ENCODE data around the gene FUT2.

The FUT2 gene

GRCh38 chr19:48731452-48731851 is 35.7 kb downstream of the FUT2 start:
- no peak for DNase-seq

GRCh38 chr19:48734625-48735024 is 38.9 kb downstream of the FUT2 start:
- DNase-seq = no peak

- DNase-seq = no peak
Observed at GRCh38 chr19:48735031-48735615, 39.4 kb downstream of the FUT2 start.

GRCh38 chr19:48737360-48737998 is 41.7 kb downstream of the FUT2 start:
- DNase-seq = no peak

- peak; percentile 87 for DNase-seq
Observed at GRCh38 chr19:48738557-48739403, 43.0 kb downstream of the FUT2 start.

- DNase-seq = no peak
Observed at GRCh38 chr19:48739404-48740163, 43.8 kb downstream of the FUT2 start.

- DNase-seq = no peak
Observed at GRCh38 chr19:48740164-48740972, 44.6 kb downstream of the FUT2 start, which contains the start of gene RASIP1. Gene RASIP1 (minus strand): TSS chr19:48740610. CDS start chr19:48740282, 328 bp downstream.

GRCh38 chr19:48741129-48741999 is 45.6 kb downstream of the FUT2 start:
- no peak for DNase-seq

GRCh38 chr19:48742096-48742495 is 46.3 kb downstream of the FUT2 start:
- DNase-seq = no peak

GRCh38 chr19:48745208-48745995 is 49.6 kb downstream of the FUT2 start:
- no peak for DNase-seq

GRCh38 chr19:48746110-48746509 is 50.3 kb downstream of the FUT2 start:
- no peak for DNase-seq

GRCh38 chr19:48746738-48747575 is 51.2 kb downstream of the FUT2 start, which contains the start of gene IZUMO1:
Gene IZUMO1 (minus strand): TSS chr19:48746909. CDS start chr19:48745859, 1,050 bp downstream.
- DNase-seq = no peak

- no peak for DNase-seq
Observed at GRCh38 chr19:48749571-48750198, 53.9 kb downstream of the FUT2 start.

GRCh38 chr19:48750351-48750750 is 54.6 kb downstream of the FUT2 start:
- DNase-seq = no peak

- DNase-seq = no peak
Observed at GRCh38 chr19:48750771-48751504, 55.2 kb downstream of the FUT2 start.

GRCh38 chr19:48751845-48752495 is 56.2 kb downstream of the FUT2 start:
- DNase-seq = no peak

All from NCI-H1048 (cell line).